ENCODE measurements around the gene MAP3K2.

- TF ChIP-seq CTCF (conservative IDR thresholded peaks at IDR 0.05; ENCODE audit: low read depth, low read length) = no peak
- no peak for TF ChIP-seq POLR2A (IDR thresholded peaks at IDR 0.05; ENCODE audit: low read depth, low read length)
- no peak for TF ChIP-seq MAZ (IDR thresholded peaks at IDR 0.05; ENCODE audit: borderline replicate concordance, low read depth, low read length)
- TF ChIP-seq CEBPB (IDR thresholded peaks at IDR 0.05; ENCODE audit: low read depth, low read length) = no peak
- TF ChIP-seq RAD21 (IDR thresholded peaks at IDR 0.05; ENCODE audit: low read length) = no peak
- TF ChIP-seq NFE2L2 (IDR thresholded peaks at IDR 0.05; ENCODE audit: low read depth, low read length) = no peak
- no peak for TF ChIP-seq ELK1 (IDR thresholded peaks at IDR 0.05; ENCODE audit: borderline replicate concordance, low read depth, low read length)
- TF ChIP-seq RFX5 (IDR thresholded peaks at IDR 0.05; ENCODE audit: low read depth, low read length) = no peak
- TF ChIP-seq RCOR1 (IDR thresholded peaks at IDR 0.05; ENCODE audit: insufficient replicate concordance, low read length) = no peak
- TF ChIP-seq BHLHE40 (IDR thresholded peaks at IDR 0.05; ENCODE audit: low read depth, low read length) = no peak
- TF ChIP-seq MAFK (IDR thresholded peaks at IDR 0.05; ENCODE audit: low read depth, low read length) = no peak
- TF ChIP-seq USF2 (IDR thresholded peaks at IDR 0.05; ENCODE audit: low read depth, low read length) = no peak
- no peak for TF ChIP-seq MXI1 (IDR thresholded peaks at IDR 0.05; ENCODE audit: borderline replicate concordance, low read depth, low read length)
- no peak for TF ChIP-seq FOS (IDR thresholded peaks at IDR 0.05; ENCODE audit: low read depth, low read length)
Observed at GRCh38 chr2:127342101-127342500, 45.7 kb downstream of the MAP3K2 start.
